ENCODE data around the gene L1CAM. TPM values are rescaled to one million over a fixed set of nuclear protein-coding genes. Genes with fewer than 3 reads are reported as not detected.

The L1CAM gene
- total RNA-seq, 1 donor from 2014 or later, result 122 TPM

- DNase-seq (ENCODE audit: low read depth), result no peak
- no peak for TF ChIP-seq CTCF (IDR thresholded peaks at IDR 0.05; ENCODE audit: insufficient read depth, low read length, poor library complexity, severe bottlenecking)
These were observed 13.8 kb downstream of the L1CAM start for GRCh38 chrX:153871946-153872878.

GRCh38 chrX:153871451-153871850, 14.5 kb downstream of the L1CAM start:
- H3K4me3 ChIP-seq (ENCODE audit: low read depth, low read length), result no peak overlapping the region
- no peak for DNase-seq (ENCODE audit: low read depth)
- no peak for TF ChIP-seq CTCF (IDR thresholded peaks at IDR 0.05; ENCODE audit: insufficient read depth, low read length, poor library complexity, severe bottlenecking)
- no peaks in the 10 kb centered on the region for H3K27me3 ChIP-seq (ENCODE audit: control insufficient read depth, insufficient read depth, low read length)
- peaks cover 1% of the 10 kb centered on the region for H3K36me3 ChIP-seq (ENCODE audit: control insufficient read depth, insufficient read depth, low read length)

More at GRCh38 chrX:153871946-153872878, 13.8 kb downstream of the L1CAM start:
- H3K4me3 ChIP-seq (ENCODE audit: low read depth, low read length), result no peak overlapping the region
- H3K27me3 ChIP-seq (ENCODE audit: control insufficient read depth, insufficient read depth, low read length), result no peaks in the 10 kb centered on the region
- H3K36me3 ChIP-seq (ENCODE audit: control insufficient read depth, insufficient read depth, low read length), result peaks cover 1% of the 10 kb centered on the region

- H3K27me3 ChIP-seq (ENCODE audit: control insufficient read depth, insufficient read depth, low read length), result no peaks in the 10 kb centered on the region
- no peak for TF ChIP-seq CTCF (IDR thresholded peaks at IDR 0.05; ENCODE audit: insufficient read depth, low read length, poor library complexity, severe bottlenecking)
- peaks cover 1% of the 10 kb centered on the region for H3K36me3 ChIP-seq (ENCODE audit: control insufficient read depth, insufficient read depth, low read length)
- no peak for DNase-seq (ENCODE audit: low read depth)
- H3K4me3 ChIP-seq (ENCODE audit: low read depth, low read length), result no peak overlapping the region
These were observed 15.1 kb downstream of the L1CAM start for GRCh38 chrX:153870791-153871360.

- DNase-seq (ENCODE audit: low read depth), result no peak
- TF ChIP-seq CTCF (IDR thresholded peaks at IDR 0.05; ENCODE audit: insufficient read depth, low read length, poor library complexity, severe bottlenecking), result no peak
- H3K27me3 ChIP-seq (ENCODE audit: control insufficient read depth, insufficient read depth, low read length), result no peaks in the 10 kb centered on the region
- no peak overlapping the region for H3K4me3 ChIP-seq (ENCODE audit: low read depth, low read length)
- peaks cover 1% of the 10 kb centered on the region for H3K36me3 ChIP-seq (ENCODE audit: control insufficient read depth, insufficient read depth, low read length)
These were observed 15.7 kb downstream of the L1CAM start for GRCh38 chrX:153870288-153870690.

GRCh38 chrX:153869473-153870287, 16.3 kb downstream of the L1CAM start:
- Histone ChIP-seq H3K27me3 (ENCODE audit: control insufficient read depth, insufficient read depth, low read length) (no peaks in the 10 kb centered on the region), H3K36me3 (ENCODE audit: control insufficient read depth, insufficient read depth, low read length) (peaks cover 1% of the 10 kb centered on the region), H3K4me3 (ENCODE audit: low read depth, low read length) (no peak overlapping the region)
- no peak for DNase-seq (ENCODE audit: low read depth)
- TF ChIP-seq CTCF (IDR thresholded peaks at IDR 0.05; ENCODE audit: insufficient read depth, low read length, poor library complexity, severe bottlenecking), result no peak
